ENCODE results near the gene SPTLC2.
A peak's percentile ranks its signal among the peaks of the same experiment; 100 is the strongest.

Gene SPTLC2

DNA sequence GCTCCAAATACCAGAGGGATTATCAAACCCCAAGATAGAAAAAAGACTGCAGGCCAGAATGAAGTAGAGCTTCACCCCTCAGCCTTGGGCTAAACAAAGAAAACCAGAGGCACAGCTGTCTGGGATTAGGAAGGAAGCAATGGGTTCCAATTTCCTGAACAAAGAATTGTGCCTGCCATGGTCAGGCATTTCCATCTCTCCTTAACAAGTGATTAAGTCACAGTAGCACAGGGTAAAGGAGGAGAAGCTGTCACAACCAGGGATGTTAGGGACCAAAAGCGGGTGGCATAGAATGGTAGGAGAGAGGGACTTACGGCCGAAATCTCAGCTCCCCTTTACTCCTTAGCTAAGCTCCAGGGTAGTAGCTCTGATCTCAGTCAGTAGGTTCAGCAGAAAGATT is 33.9 kb downstream of the SPTLC2 start:
- Histone ChIP-seq H3K36me3 (peaks cover 0 to 7% (median 4%) of the 10 kb centered on the region in 3 donors), H3K4me1 (peaks cover 0 to 30% (median 2%) of the 10 kb centered on the region in 4 donors), H3K4me3 (no peak overlapping the region), H3K27ac (no peak overlapping the region), H3K9me3 (no peaks in the 10 kb centered on the region), H3K27me3 (no peaks in the 10 kb centered on the region)
- DNase-seq = no peak
- TF ChIP-seq, protein P1, sequence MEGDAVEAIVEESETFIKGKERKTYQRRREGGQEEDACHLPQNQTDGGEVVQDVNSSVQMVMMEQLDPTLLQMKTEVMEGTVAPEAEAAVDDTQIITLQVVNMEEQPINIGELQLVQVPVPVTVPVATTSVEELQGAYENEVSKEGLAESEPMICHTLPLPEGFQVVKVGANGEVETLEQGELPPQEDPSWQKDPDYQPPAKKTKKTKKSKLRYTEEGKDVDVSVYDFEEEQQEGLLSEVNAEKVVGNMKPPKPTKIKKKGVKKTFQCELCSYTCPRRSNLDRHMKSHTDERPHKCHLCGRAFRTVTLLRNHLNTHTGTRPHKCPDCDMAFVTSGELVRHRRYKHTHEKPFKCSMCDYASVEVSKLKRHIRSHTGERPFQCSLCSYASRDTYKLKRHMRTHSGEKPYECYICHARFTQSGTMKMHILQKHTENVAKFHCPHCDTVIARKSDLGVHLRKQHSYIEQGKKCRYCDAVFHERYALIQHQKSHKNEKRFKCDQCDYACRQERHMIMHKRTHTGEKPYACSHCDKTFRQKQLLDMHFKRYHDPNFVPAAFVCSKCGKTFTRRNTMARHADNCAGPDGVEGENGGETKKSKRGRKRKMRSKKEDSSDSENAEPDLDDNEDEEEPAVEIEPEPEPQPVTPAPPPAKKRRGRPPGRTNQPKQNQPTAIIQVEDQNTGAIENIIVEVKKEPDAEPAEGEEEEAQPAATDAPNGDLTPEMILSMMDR (IDR thresholded peaks at IDR 0.05) = no peak
- intact Hi-C loops (cut with DNase I; ENCODE audit: low total_unique reads) = no loop called here

DNA sequence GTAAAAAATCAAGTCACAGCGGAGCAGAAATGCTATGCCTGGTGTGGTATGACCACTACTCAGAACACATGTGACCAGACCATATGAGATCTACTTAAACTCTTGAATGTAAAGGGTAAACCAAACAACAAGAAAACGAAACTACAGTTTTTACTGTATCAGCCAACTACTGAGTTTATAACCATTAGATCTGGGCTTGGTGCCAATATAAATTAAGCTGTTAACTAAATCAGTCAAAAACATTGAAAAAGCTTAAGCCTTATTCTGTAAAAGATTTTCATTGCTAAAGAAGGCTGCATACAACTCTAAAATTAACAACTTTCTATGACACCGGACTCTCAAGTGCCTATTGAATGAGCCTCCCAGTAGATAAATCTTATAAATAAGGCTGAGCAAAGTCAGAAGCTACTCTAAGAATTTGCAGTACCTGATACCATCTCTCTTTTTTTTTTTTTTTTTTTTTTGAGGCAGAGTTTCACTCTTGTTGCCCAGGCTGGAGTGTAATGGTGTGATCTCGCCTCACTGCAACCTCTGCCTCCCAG is 35.4 kb downstream of the SPTLC2 start:
- no peak for DNase-seq
- Histone ChIP-seq H3K27me3 (no peaks in the 10 kb centered on the region), H3K36me3 (peaks cover 0 to 8% (median 7%) of the 10 kb centered on the region in 3 donors), H3K4me3 (peak overlapping the region in 1 of 2 donors; percentile 4), H3K4me1 (peaks cover 0 to 30% (median 2%) of the 10 kb centered on the region in 4 donors), H3K9me3 (no peaks in the 10 kb centered on the region), H3K27ac (peak overlapping the region in 1 of 2 donors; percentile 26)
- TF ChIP-seq, protein P1 (IDR thresholded peaks at IDR 0.05) = no peak
- intact Hi-C loops (cut with DNase I; ENCODE audit: low total_unique reads) = no loop called here

DNA sequence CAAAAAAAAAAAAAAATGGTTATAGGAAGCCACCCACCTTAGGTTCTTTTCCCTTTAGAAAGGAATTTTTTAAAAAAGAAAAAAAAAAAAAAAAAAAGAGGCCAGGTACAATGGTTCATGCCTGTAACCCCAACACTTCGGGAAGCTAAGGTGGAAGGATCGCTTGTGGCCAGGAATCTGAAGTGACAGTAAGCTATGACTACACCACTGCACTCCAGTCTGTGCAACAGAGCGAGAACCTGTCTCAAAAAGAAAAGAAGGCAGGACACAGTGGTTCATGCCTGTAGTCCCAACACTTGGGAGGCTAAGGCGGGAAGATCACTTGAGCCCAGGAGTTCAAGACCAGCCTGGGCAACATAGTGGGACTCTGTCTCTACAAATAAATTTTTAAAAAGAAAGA is 36.0 kb downstream of the SPTLC2 start:
- Histone ChIP-seq H3K27ac (peak overlapping the region in 1 of 2 donors; percentile 26), H3K9me3 (no peaks in the 10 kb centered on the region), H3K4me3 (no peak overlapping the region), H3K27me3 (no peaks in the 10 kb centered on the region), H3K36me3 (peaks cover 0 to 13% (median 12%) of the 10 kb centered on the region in 3 donors), H3K4me1 (peaks cover 0 to 30% (median 2%) of the 10 kb centered on the region in 4 donors)
- intact Hi-C loops (cut with DNase I; ENCODE audit: low total_unique reads) = no loop called here
- DNase-seq = no peak
- TF ChIP-seq, protein P1 (IDR thresholded peaks at IDR 0.05) = no peak

DNA sequence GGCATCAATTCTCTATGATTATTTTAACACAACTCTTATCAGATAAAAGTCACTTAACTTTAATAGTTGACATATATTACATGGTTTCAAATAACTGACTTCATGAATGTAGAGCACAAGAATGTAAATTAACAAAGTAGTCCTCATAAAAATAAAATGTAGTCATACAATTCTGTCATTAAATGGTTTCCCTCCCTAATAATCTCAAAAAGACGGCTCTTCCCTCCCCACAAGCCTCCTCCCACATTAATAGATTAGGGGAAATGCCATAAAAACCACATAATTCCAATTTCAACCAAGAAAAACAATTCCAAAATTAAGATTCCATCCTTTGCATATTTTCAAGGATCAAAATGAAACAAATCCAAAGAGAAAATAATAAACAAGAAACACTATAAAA is 36.7 kb downstream of the SPTLC2 start:
- Histone ChIP-seq H3K4me3 (no peak overlapping the region), H3K27ac (no peak overlapping the region), H3K4me1 (peaks cover 0 to 30% (median 2%) of the 10 kb centered on the region in 4 donors), H3K9me3 (no peaks in the 10 kb centered on the region), H3K27me3 (no peaks in the 10 kb centered on the region), H3K36me3 (peaks cover 0 to 18% (median 18%) of the 10 kb centered on the region in 3 donors)
- intact Hi-C loops (cut with DNase I; ENCODE audit: low total_unique reads) = no loop called here
- TF ChIP-seq, protein P1 (IDR thresholded peaks at IDR 0.05) = no peak
- DNase-seq = no peak

DNA sequence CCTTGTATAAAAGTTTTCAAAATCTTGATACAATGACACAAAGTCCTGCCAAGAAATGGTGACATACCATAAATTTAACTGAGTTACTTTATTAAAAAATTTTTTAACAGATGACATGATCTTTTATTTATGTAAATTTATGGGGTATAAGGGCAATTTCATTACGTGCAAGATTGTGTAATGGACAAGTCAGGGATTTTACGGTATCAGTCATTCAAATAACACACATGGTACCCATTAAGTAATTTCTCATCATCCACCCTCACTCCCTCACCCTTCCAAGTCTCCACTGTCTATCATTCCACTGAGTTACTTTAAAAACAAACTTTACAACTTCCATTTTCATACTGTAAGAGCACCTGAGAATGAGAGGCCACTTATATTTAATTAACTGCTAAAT is 37.4 kb downstream of the SPTLC2 start:
- Histone ChIP-seq H3K36me3 (peaks cover 0 to 24% (median 18%) of the 10 kb centered on the region in 3 donors), H3K4me3 (no peak overlapping the region), H3K4me1 (peaks cover 0 to 30% (median 2%) of the 10 kb centered on the region in 4 donors), H3K27me3 (no peaks in the 10 kb centered on the region), H3K27ac (no peak overlapping the region), H3K9me3 (no peaks in the 10 kb centered on the region)
- intact Hi-C loops (cut with DNase I; ENCODE audit: low total_unique reads) = no loop called here
- DNase-seq = no peak
- TF ChIP-seq, protein P1 (IDR thresholded peaks at IDR 0.05) = no peak
